ENCODE measurements around the gene CHM.
"Not testable (repeated sequence)": the region's sequence is repeated elsewhere in the genome, so short reads cannot be mapped to it uniquely, and the experiment has no call there.

The CHM gene

GRCh38 chrX:86028681-86029080, 18.7 kb downstream of the CHM start:
- DNase-seq (ENCODE audit: insufficient read length, low spot score) (no peak), FAIRE-seq (no peak)
- no peak for TF ChIP-seq POU2F2 (IDR thresholded peaks at IDR 0.05; ENCODE audit: low read depth, low read length)
- no peak for TF ChIP-seq POLR2A (IDR thresholded peaks at IDR 0.05; ENCODE audit: low read depth, low read length)
- TF ChIP-seq PAX5 (IDR thresholded peaks at IDR 0.05; ENCODE audit: insufficient read depth, low read length, severe bottlenecking) = no peak
- no peak for TF ChIP-seq TAF1 (IDR thresholded peaks at IDR 0.05; ENCODE audit: low read depth, low read length)
- no peak for TF ChIP-seq POLR2AphosphoS5 (IDR thresholded peaks at IDR 0.05; ENCODE audit: low read depth, low read length)
- no peak for TF ChIP-seq SPI1 (IDR thresholded peaks at IDR 0.05; ENCODE audit: low read depth, low read length)

GRCh38 chrX:86023811-86024210, 23.5 kb downstream of the CHM start:
- FAIRE-seq (no peak), DNase-seq (ENCODE audit: insufficient read length, low spot score) (no peak)
- no peak for TF ChIP-seq PAX5 (IDR thresholded peaks at IDR 0.05; ENCODE audit: insufficient read depth, low read length, severe bottlenecking)
- no peak for TF ChIP-seq TAF1 (IDR thresholded peaks at IDR 0.05; ENCODE audit: low read depth, low read length)
- TF ChIP-seq POLR2AphosphoS5 (IDR thresholded peaks at IDR 0.05; ENCODE audit: low read depth, low read length) = no peak
- no peak for TF ChIP-seq POU2F2 (IDR thresholded peaks at IDR 0.05; ENCODE audit: low read depth, low read length)
- no peak for TF ChIP-seq SPI1 (IDR thresholded peaks at IDR 0.05; ENCODE audit: low read depth, low read length)
- no peak for TF ChIP-seq POLR2A (IDR thresholded peaks at IDR 0.05; ENCODE audit: low read depth, low read length)

- DNase-seq (ENCODE audit: insufficient read length, low spot score) (no peak), FAIRE-seq (peak; percentile 74)
- no peak for TF ChIP-seq POLR2AphosphoS5 (IDR thresholded peaks at IDR 0.05; ENCODE audit: low read depth, low read length)
- TF ChIP-seq SPI1 (IDR thresholded peaks at IDR 0.05; ENCODE audit: low read depth, low read length) = peak; percentile 36; the same call in 1 of the 2 replicates
These were observed 25.6 kb downstream of the CHM start for GRCh38 chrX:86021652-86022289.

GRCh38 chrX:86016139-86016538, 31.2 kb downstream of the CHM start:
- DNase-seq (ENCODE audit: insufficient read length, low spot score) (no peak), FAIRE-seq (no peak)
- TF ChIP-seq TAF1 (IDR thresholded peaks at IDR 0.05; ENCODE audit: low read depth, low read length) (no peak), SPI1 (IDR thresholded peaks at IDR 0.05; ENCODE audit: low read depth, low read length) (no peak), POU2F2 (IDR thresholded peaks at IDR 0.05; ENCODE audit: low read depth, low read length) (no peak), POLR2AphosphoS5 (IDR thresholded peaks at IDR 0.05; ENCODE audit: low read depth, low read length) (no peak), PAX5 (IDR thresholded peaks at IDR 0.05; ENCODE audit: insufficient read depth, low read length, severe bottlenecking) (no peak), POLR2A (IDR thresholded peaks at IDR 0.05; ENCODE audit: low read depth, low read length) (no peak)

GRCh38 chrX:86014959-86015358, 32.4 kb downstream of the CHM start:
- DNase-seq (ENCODE audit: insufficient read length, low spot score); FAIRE-seq: not testable (repeated sequence)

GRCh38 chrX:86014421-86014820, 32.9 kb downstream of the CHM start:
- FAIRE-seq = no peak
- TF ChIP-seq POU2F2 (IDR thresholded peaks at IDR 0.05; ENCODE audit: low read depth, low read length) (no peak), POLR2A (IDR thresholded peaks at IDR 0.05; ENCODE audit: low read depth, low read length) (no peak), PAX5 (IDR thresholded peaks at IDR 0.05; ENCODE audit: insufficient read depth, low read length, severe bottlenecking) (no peak), TAF1 (IDR thresholded peaks at IDR 0.05; ENCODE audit: low read depth, low read length) (no peak), SPI1 (IDR thresholded peaks at IDR 0.05; ENCODE audit: low read depth, low read length) (no peak), POLR2AphosphoS5 (IDR thresholded peaks at IDR 0.05; ENCODE audit: low read depth, low read length) (no peak)
- no peak for DNase-seq (ENCODE audit: insufficient read length, low spot score)

GRCh38 chrX:86013792-86014191, 33.6 kb downstream of the CHM start:
- TF ChIP-seq TAF1 (IDR thresholded peaks at IDR 0.05; ENCODE audit: low read depth, low read length) (no peak), SPI1 (IDR thresholded peaks at IDR 0.05; ENCODE audit: low read depth, low read length) (no peak), PAX5 (IDR thresholded peaks at IDR 0.05; ENCODE audit: insufficient read depth, low read length, severe bottlenecking) (no peak), POU2F2 (IDR thresholded peaks at IDR 0.05; ENCODE audit: low read depth, low read length) (no peak), POLR2AphosphoS5 (IDR thresholded peaks at IDR 0.05; ENCODE audit: low read depth, low read length) (no peak), POLR2A (IDR thresholded peaks at IDR 0.05; ENCODE audit: low read depth, low read length) (no peak)
- FAIRE-seq = no peak
- no peak for DNase-seq (ENCODE audit: insufficient read length, low spot score)

- DNase-seq (ENCODE audit: insufficient read length, low spot score) (no peak), FAIRE-seq (no peak)
- TF ChIP-seq POLR2A (IDR thresholded peaks at IDR 0.05; ENCODE audit: low read depth, low read length) = no peak
- no peak for TF ChIP-seq POU2F2 (IDR thresholded peaks at IDR 0.05; ENCODE audit: low read depth, low read length)
- TF ChIP-seq PAX5 (IDR thresholded peaks at IDR 0.05; ENCODE audit: insufficient read depth, low read length, severe bottlenecking) = no peak
- no peak for TF ChIP-seq POLR2AphosphoS5 (IDR thresholded peaks at IDR 0.05; ENCODE audit: low read depth, low read length)
- TF ChIP-seq TAF1 (IDR thresholded peaks at IDR 0.05; ENCODE audit: low read depth, low read length) = no peak
- TF ChIP-seq SPI1 (IDR thresholded peaks at IDR 0.05; ENCODE audit: low read depth, low read length) = no peak
These were observed 35.2 kb downstream of the CHM start for GRCh38 chrX:86012188-86012587.

GRCh38 chrX:86009803-86010202, 37.6 kb downstream of the CHM start:
- not testable (repeated sequence) for FAIRE-seq; DNase-seq (ENCODE audit: insufficient read length, low spot score)

- DNase-seq (ENCODE audit: insufficient read length, low spot score); FAIRE-seq: not testable (repeated sequence)
These were observed 39.5 kb downstream of the CHM start for GRCh38 chrX:86007891-86008290.

All from GM12891 (cell line).